H1 (cell line): ENCODE measurements around the gene NOD2. TPM values are rescaled to one million over a fixed set of nuclear protein-coding genes. Genes with fewer than 3 reads are reported as not detected.

Experiments used
- CTCF ChIA-PET: fragments of 300-600 bp; sonication (Branson Sonifier 250); formaldehyde crosslinking; loops from one replicate; lab custom pipeline; 2021; ENCODE audit not compliant: partially characterized antibody; lab: Charles Lee
- POLR2A ChIA-PET: fragments of 300-600 bp; sonication (Branson Sonifier 250); formaldehyde crosslinking; loops from one replicate; lab custom pipeline; 2021; ENCODE audit warnings: inconsistent platforms; ENCODE audit not compliant: partially characterized antibody; lab: Charles Lee
- DNase-seq, 2 experiments: peaks; one replicate each; pipeline versions ENCODE4 v3.0.0 to v3.0.0-alpha.2; 2010 to 2022; ENCODE audit warnings: low spot score in 2 of 2, low read depth in 1 of 2, mixed read lengths in 1 of 2
- FAIRE-seq: peaks from 2 replicates; lab custom pipeline; 2011; peaks lifted over from hg19 to GRCh38; lab: Jason Lieb, UNC
- H2AFZ ChIP-seq: 2 replicates; pipeline ENCODE4 v1.8.1; 2012; ENCODE audit warnings: low read length, inconsistent platforms
- H2AK5ac ChIP-seq: 2 replicates; pipeline ENCODE4 v1.6.1; 2013; ENCODE audit warnings: low read depth, low read length
- H2BK120ac ChIP-seq: replicated peaks from 2 replicates; pipeline ENCODE3; 2013; ENCODE audit warnings: low read depth, low read length, inconsistent platforms
- H2BK12ac ChIP-seq: 2 replicates; pipeline ENCODE4 v1.6.1; 2013; ENCODE audit warnings: low read depth, low read length
- H2BK15ac ChIP-seq: 2 replicates; pipeline ENCODE4 v1.6.1; 2013; ENCODE audit warnings: low read length
- H2BK20ac ChIP-seq: 2 replicates; pipeline ENCODE4 v1.6.1; 2013; ENCODE audit warnings: low read length
- H2BK5ac ChIP-seq: 2 replicates; pipeline ENCODE4 v1.6.1; 2013; ENCODE audit warnings: low read depth, low read length
- H3K14ac ChIP-seq: 2 replicates; pipeline ENCODE4 v1.6.1; 2013; ENCODE audit warnings: inconsistent platforms; ENCODE audit not compliant: insufficient read length
- H3K18ac ChIP-seq: 2 replicates; pipeline ENCODE4 v1.6.1; 2013; ENCODE audit warnings: low read length; ENCODE audit errors: extremely low read depth
- H3K23ac ChIP-seq: 2 replicates; pipeline ENCODE4 v1.6.1; 2013; ENCODE audit warnings: inconsistent platforms; ENCODE audit not compliant: insufficient read length
- H3K23me2 ChIP-seq: 2 replicates; pipeline ENCODE4 v1.6.1; 2013; ENCODE audit warnings: low read depth, low read length
- H3K27ac ChIP-seq: 2 replicates; pipeline ENCODE4 v1.6.1; 2011; ENCODE audit warnings: low read depth, low read length, inconsistent platforms
- H3K27me3 ChIP-seq, 4 experiments: replicated peaks in 1 of 4; 1 replicate in 1 of 4; 2 replicates in 3 of 4; pipeline versions ENCODE4 v1.6.1 to v1.8.1; 2011 to 2013; ENCODE audit warnings: low read length in 3 of 4, mild to moderate bottlenecking in 3 of 4, inconsistent platforms in 2 of 4, mixed read lengths in 2 of 4, moderate library complexity in 1 of 4; ENCODE audit not compliant: control insufficient read depth in 3 of 4, insufficient read depth in 3 of 4; ENCODE audit errors: extremely low read depth in 1 of 4
- H3K36me3 ChIP-seq, 4 experiments: 2 replicates each; pipeline versions ENCODE4 v1.6.1 to v1.8.1; 2011 to 2013; ENCODE audit warnings: mild to moderate bottlenecking in 4 of 4, low read length in 3 of 4, moderate library complexity in 2 of 4, control low read depth in 1 of 4, inconsistent platforms in 1 of 4; ENCODE audit not compliant: insufficient read depth in 4 of 4, control insufficient read depth in 2 of 4
- H3K4ac ChIP-seq: replicated peaks from 2 replicates; pipeline ENCODE3; 2013; ENCODE audit warnings: low read length, low read depth, mixed read lengths, inconsistent platforms; ENCODE audit not compliant: insufficient read length
- H3K4me1 ChIP-seq, 4 experiments: replicated peaks in 1 of 4; 1 replicate in 1 of 4; 2 replicates in 3 of 4; pipeline versions ENCODE4 v1.6.1 to v1.8.1; 2011 to 2013; ENCODE audit warnings: low read length in 3 of 4, inconsistent platforms in 2 of 4, mixed read lengths in 1 of 4; ENCODE audit not compliant: insufficient read depth in 4 of 4, control insufficient read depth in 3 of 4
- H3K4me2 ChIP-seq, 2 experiments: 2 replicates each; pipeline versions ENCODE4 v1.6.1 to v1.8.1; 2011 to 2013; ENCODE audit warnings: low read depth in 2 of 2, low read length in 2 of 2, control low read depth in 1 of 2, inconsistent platforms in 1 of 2, mild to moderate bottlenecking in 1 of 2; ENCODE audit not compliant: insufficient read depth in 1 of 2
- H3K4me3 ChIP-seq, 4 experiments: fragments of 200-600, 300-600 bp in 1 of 4; sonication (generic), shearing (Covaris generic), sonication (Bioruptor Twin) in 1 of 4; 2 replicates each; pipeline versions ENCODE4 v1.5.1 to v1.8.1; 2011 to 2016; ENCODE audit warnings: low read length in 4 of 4, low read depth in 3 of 4, control low read depth in 2 of 4, inconsistent platforms in 2 of 4, mild to moderate bottlenecking in 2 of 4, mixed read lengths in 1 of 4, moderate library complexity in 1 of 4; ENCODE audit not compliant: insufficient read depth in 2 of 4; ENCODE audit errors: extremely low read depth in 1 of 4
- H3K56ac ChIP-seq: replicated peaks from 2 replicates; pipeline ENCODE3; 2013; ENCODE audit warnings: low read depth, mild to moderate bottlenecking, mixed read lengths, low read length, inconsistent platforms; ENCODE audit not compliant: insufficient read length
- H3K79me1 ChIP-seq: 2 replicates; pipeline ENCODE4 v1.6.1; 2013; ENCODE audit warnings: low read depth, low read length, control low read depth
- H3K79me2 ChIP-seq, 2 experiments: 2 replicates each; pipeline versions ENCODE4 v1.6.1 to v1.8.1; 2012 to 2013; ENCODE audit warnings: low read length in 2 of 2, mild to moderate bottlenecking in 2 of 2, inconsistent platforms in 1 of 2; ENCODE audit not compliant: insufficient read depth in 2 of 2, control insufficient read depth in 1 of 2
- H3K9ac ChIP-seq, 4 experiments: replicated peaks in 1 of 4; 1 replicate in 1 of 4; 2 replicates in 3 of 4; pipeline versions ENCODE4 v1.6.1 to v1.8.1; 2011 to 2013; ENCODE audit warnings: low read depth in 3 of 4, low read length in 3 of 4, control low read depth in 2 of 4, mild to moderate bottlenecking in 2 of 4, moderate library complexity in 2 of 4, inconsistent platforms in 1 of 4; ENCODE audit errors: extremely low read depth in 1 of 4
- H3K9me3 ChIP-seq, 2 experiments: 2 replicates each; pipeline versions ENCODE4 v1.6.1 to v1.8.1; 2012 to 2013; ENCODE audit warnings: mild to moderate bottlenecking in 2 of 2, moderate library complexity in 2 of 2, control low read depth in 1 of 2, inconsistent platforms in 1 of 2, low read depth in 1 of 2, low read length in 1 of 2, mixed read lengths in 1 of 2; ENCODE audit not compliant: insufficient read depth in 2 of 2
- H4K20me1 ChIP-seq, 2 experiments: replicated peaks in 1 of 2; 2 replicates each; pipeline versions ENCODE3 to v1.8.1; 2011 to 2013; ENCODE audit warnings: inconsistent platforms in 2 of 2, low read length in 2 of 2, mild to moderate bottlenecking in 1 of 2; ENCODE audit not compliant: insufficient read depth in 2 of 2, control insufficient read depth in 1 of 2
- H4K5ac ChIP-seq: 2 replicates; pipeline ENCODE4 v1.6.1; 2013; ENCODE audit warnings: low read length, low read depth, mixed read lengths, inconsistent platforms; ENCODE audit not compliant: insufficient read length
- H4K8ac ChIP-seq: 2 replicates; pipeline ENCODE4 v1.8.0; 2013; ENCODE audit warnings: mild to moderate bottlenecking, moderate library complexity, low read length, inconsistent platforms; ENCODE audit not compliant: insufficient read depth; ENCODE audit errors: extremely low read depth
- H4K91ac ChIP-seq: replicated peaks from 2 replicates; pipeline ENCODE3; 2013; ENCODE audit warnings: low read length, mixed read lengths, inconsistent platforms; ENCODE audit not compliant: insufficient read length
- BCL11A ChIP-seq, 2 experiments: IDR thresholded peaks; one replicate each; pipeline ENCODE4 v1.6.1; 2011; ENCODE audit warnings: low read depth in 2 of 2, low read length in 2 of 2, mild to moderate bottlenecking in 2 of 2
- BRCA1 ChIP-seq: IDR thresholded peaks from 2 replicates; pipeline ENCODE4 v1.6.1; 2012; ENCODE audit warnings: low read depth, low read length, improper control_type of control experiment
- CBX5 ChIP-seq: fragments of 300-800, 300-1000 bp; sonication (generic); IDR thresholded peaks from 2 replicates; pipeline ENCODE4 v1.7.1; 2016; ENCODE audit warnings: antibody characterized with exemption, low read length, low read depth
- CBX8 ChIP-seq: fragments of 300-800, 300-1000 bp; sonication (generic); IDR thresholded peaks from 2 replicates; pipeline ENCODE4 v1.7.1; 2016; ENCODE audit warnings: low read depth, low read length, borderline replicate concordance
- CHD1 ChIP-seq: IDR thresholded peaks from 2 replicates; pipeline ENCODE4 v1.6.1; 2012; ENCODE audit warnings: low read depth, low read length, improper control_type of control experiment
- EZH2 ChIP-seq: fragments of 200-600 bp; sonication (generic); IDR thresholded peaks from 2 replicates; pipeline ENCODE4 v1.7.1; 2012; ENCODE audit warnings: low read depth, mild to moderate bottlenecking, moderate library complexity, low read length, inconsistent platforms; ENCODE audit not compliant: severe bottlenecking
- KDM1A ChIP-seq: fragments of 200-600, 300-600 bp; sonication (generic); IDR thresholded peaks from 2 replicates; pipeline ENCODE4 v1.7.1; 2016; ENCODE audit warnings: mild to moderate bottlenecking, low read length, borderline replicate concordance
- PHF8 ChIP-seq: fragments of 200-600 bp; sonication (generic); conservative IDR thresholded peaks from 2 replicates; pipeline ENCODE4 v1.7.1; 2012; ENCODE audit warnings: low read depth, mild to moderate bottlenecking, inconsistent platforms, low read length, moderate library complexity
- SP2 ChIP-seq: IDR thresholded peaks from 2 replicates; pipeline ENCODE4 v1.6.1; 2012; ENCODE audit warnings: mild to moderate bottlenecking, low read length, inconsistent platforms
- SRF ChIP-seq: IDR thresholded peaks from 2 replicates; pipeline ENCODE4 v1.6.1; 2011; ENCODE audit warnings: mild to moderate bottlenecking, low read depth, low read length, moderate library complexity
- TAF1 ChIP-seq: IDR thresholded peaks from 2 replicates; pipeline ENCODE4 v1.6.1; 2011; ENCODE audit warnings: mild to moderate bottlenecking, low read depth, low read length
- TEAD4 ChIP-seq: IDR thresholded peaks from 2 replicates; pipeline ENCODE4 v1.6.1; 2012; ENCODE audit warnings: low read depth, low read length, inconsistent platforms, mixed read lengths
- WGBS, 2 experiments: shearing (Covaris generic) in 1 of 2; methylation state at CpG; one replicate each; pipeline versions ENCODE4 v1.1.6 to v1.1.7; 2013 to 2015; ENCODE audit warnings: low lambda C conversion rate in 2 of 2, mixed read lengths in 2 of 2, inconsistent platforms in 1 of 2, low coverage in 1 of 2, missing lambda C conversion rate in 1 of 2; ENCODE audit not compliant: insufficient replicate concordance in 2 of 2, insufficient coverage in 1 of 2, insufficient read length in 1 of 2; ENCODE audit errors: extremely low coverage in 1 of 2, missing lambda C conversion rate in 1 of 2; 5-methylcytosine and 5-hydroxymethylcytosine counted together
- polyA plus RNA-seq, 7 experiments: library from polyadenylated mRNA; depleted of rRNA in 3 of 7; stranded (reverse) in 5 of 7; unstranded in 2 of 7; fragments of >200 nt in 5 of 7; fragments of 200-250 nt in 2 of 7; gene quantifications; 1 replicate in 5 of 7; 2 replicates in 1 of 7; 4 replicates in 1 of 7; pipeline versions ENCODE4 v1.2.1 to v1.2.3, GENCODE V29; 2011 to 2013; ENCODE audit warnings: missing spikeins in 2 of 7, mixed read lengths in 2 of 7
- total RNA-seq: library from RNA; stranded (reverse); fragmentation: NEBNext Ultra II Directional; extraction: Animal tissue kit (Norgen Biotek cat#: 25700); gene quantifications from 2 replicates; pipeline ENCODE4 v1.2.1, GENCODE V29; 2021
- TF ChIP-seq, protein P1 (sequence below), 3 experiments: IDR thresholded peaks; 1 replicate in 2 of 3; 2 replicates in 1 of 3; pipeline versions ENCODE4 v1.5.1 to v1.6.1; 2011; ENCODE audit warnings: low read length in 3 of 3, mild to moderate bottlenecking in 3 of 3, inconsistent platforms in 2 of 3, low read depth in 1 of 3, moderate library complexity in 1 of 3; ENCODE audit not compliant: insufficient read depth in 1 of 3; ENCODE audit errors: control extremely low read depth in 1 of 3

The NOD2 gene
- total and polyA plus RNA-seq, 2 of the 8 experiments (the other 6 are each of a cell fraction or from before 2014, with no cell fraction given) = 0.37 to 0.42 TPM

GRCh38 chr16:50765861-50766260, 72.5 kb downstream of the NOD2 start:
- POLR2A ChIA-PET = no interaction called here
- Histone ChIP-seq H4K5ac (no peak overlapping the region), H2AK5ac (no peak overlapping the region), H3K14ac (no peak overlapping the region), H3K79me2 (no peaks in the 10 kb centered on the region), H3K4me2 (no peak overlapping the region), H3K23me2 (no peaks in the 10 kb centered on the region), H4K20me1 (no peaks in the 10 kb centered on the region), H3K4ac (no peak overlapping the region), H2BK5ac (no peak overlapping the region), H3K23ac (no peak overlapping the region), H2BK20ac (no peak overlapping the region), H3K9ac (no peak overlapping the region), H2BK120ac (no peak overlapping the region), H3K79me1 (no peaks in the 10 kb centered on the region), H3K27me3 (no peaks in the 10 kb centered on the region), H4K91ac (no peak overlapping the region), H3K18ac (no peak overlapping the region), H3K27ac (no peak overlapping the region), H3K4me1 (no peaks in the 10 kb centered on the region), H2BK12ac (no peak overlapping the region), H3K9me3 (peaks cover 0 to 4% of the 10 kb centered on the region in 2 experiments; a peak in 2 of 4 replicates), H4K8ac (no peak overlapping the region), H3K4me3 (no peak overlapping the region), H2BK15ac (no peak overlapping the region), H3K36me3 (no peaks in the 10 kb centered on the region; a peak in 1 of 8 replicates), H3K56ac (no peak overlapping the region), H2AFZ (no peak overlapping the region)
- 88% methylated on average over 1 of the region's 1 CpG; no CpG with 5 or more reads in 1 of the 2 experiments for WGBS, 2 experiments
- FAIRE-seq = no peak
- no peak for DNase-seq
- CTCF ChIA-PET = interaction anchor here (0.9 to 1.2 kb wide), 2 partner anchors 15 to 98 kb away, joined by 3 to 4 read pairs; no protein-coding TSS in a partner anchor
- no peak for TF ChIP-seq PHF8
- no peak for TF ChIP-seq CHD1
- no peak for TF ChIP-seq EZH2
- TF ChIP-seq SRF = no peak
- no peak for TF ChIP-seq TAF1
- TF ChIP-seq CBX5 = no peak
- TF ChIP-seq KDM1A = no peak
- TF ChIP-seq BCL11A (IDR thresholded peaks at IDR 0.05; ENCODE audit: low read depth in 2 of 2, low read length in 2 of 2) = no peak
- TF ChIP-seq CBX8 = no peak
- TF ChIP-seq BRCA1 = no peak
- TF ChIP-seq SP2 = no peak
- TF ChIP-seq, protein P1, sequence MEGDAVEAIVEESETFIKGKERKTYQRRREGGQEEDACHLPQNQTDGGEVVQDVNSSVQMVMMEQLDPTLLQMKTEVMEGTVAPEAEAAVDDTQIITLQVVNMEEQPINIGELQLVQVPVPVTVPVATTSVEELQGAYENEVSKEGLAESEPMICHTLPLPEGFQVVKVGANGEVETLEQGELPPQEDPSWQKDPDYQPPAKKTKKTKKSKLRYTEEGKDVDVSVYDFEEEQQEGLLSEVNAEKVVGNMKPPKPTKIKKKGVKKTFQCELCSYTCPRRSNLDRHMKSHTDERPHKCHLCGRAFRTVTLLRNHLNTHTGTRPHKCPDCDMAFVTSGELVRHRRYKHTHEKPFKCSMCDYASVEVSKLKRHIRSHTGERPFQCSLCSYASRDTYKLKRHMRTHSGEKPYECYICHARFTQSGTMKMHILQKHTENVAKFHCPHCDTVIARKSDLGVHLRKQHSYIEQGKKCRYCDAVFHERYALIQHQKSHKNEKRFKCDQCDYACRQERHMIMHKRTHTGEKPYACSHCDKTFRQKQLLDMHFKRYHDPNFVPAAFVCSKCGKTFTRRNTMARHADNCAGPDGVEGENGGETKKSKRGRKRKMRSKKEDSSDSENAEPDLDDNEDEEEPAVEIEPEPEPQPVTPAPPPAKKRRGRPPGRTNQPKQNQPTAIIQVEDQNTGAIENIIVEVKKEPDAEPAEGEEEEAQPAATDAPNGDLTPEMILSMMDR (IDR thresholded peaks at IDR 0.05; ENCODE audit: control extremely low read depth in 1 of 3, insufficient read depth in 1 of 3, low read depth in 1 of 3, low read length in 3 of 3) = no peak
- no peak for TF ChIP-seq TEAD4
